Body of pancreas (tissue), 4 donors: ENCODE results near the gene PAK6.

Experiments used
- CTCF ChIP-seq, 7 experiments: fragments of 450-650 bp in 4 of 7; fragments of 200-600 bp in 3 of 7; sonication (generic) in 3 of 7; IDR thresholded peaks; one replicate each; pipeline ENCODE4 v1.5.1; 2016 to 2019; ENCODE audit warnings: antibody characterized with exemption in 7 of 7
- POLR2A ChIP-seq, 3 donors: fragments of 450-650 bp; IDR thresholded peaks; one replicate each; pipeline ENCODE4 v1.6.1; 2016; ENCODE audit warnings: antibody characterized with exemption in 3 of 3, mild to moderate bottlenecking in 2 of 3

DNA sequence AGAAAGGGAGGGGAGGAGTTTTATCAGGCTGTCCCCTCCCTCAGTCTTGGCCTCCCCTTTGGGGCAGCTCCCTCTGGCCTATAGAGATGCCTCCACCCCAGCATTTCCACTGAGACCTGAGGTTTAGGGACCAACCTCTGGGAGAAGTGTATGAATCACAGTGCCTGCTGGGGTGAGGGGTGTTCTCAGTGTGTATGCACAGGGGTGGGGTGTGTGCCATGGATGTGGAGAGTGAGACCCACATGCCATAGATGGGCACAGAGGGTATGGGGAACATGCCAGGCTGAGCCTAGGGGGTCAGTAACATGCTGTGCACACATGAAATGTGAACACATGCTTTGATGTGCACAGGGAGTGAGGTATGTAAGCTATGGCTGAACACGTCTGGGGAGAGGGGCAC lies 56.4 kb downstream of the PAK6 start:
- TF ChIP-seq CTCF (IDR thresholded peaks at IDR 0.05) (no peak), POLR2A (IDR thresholded peaks at IDR 0.05) (no peak)
